PC-3 (cell line): ENCODE measurements around the gene TM9SF4. TPM values are rescaled to one million over a fixed set of nuclear protein-coding genes. Genes with fewer than 3 reads are reported as not detected.

Experiments
- ATAC-seq: fragments of 200-7000 bp; cut with Tn5 transposase; 2 replicates; pipeline ENCODE4 v1.9.1; 2020; ENCODE audit warnings: mild to moderate bottlenecking, moderate library complexity
- BruUV-seq: library from RNA; stranded (reverse); fragments of 400-500 nt; replicated peaks from 2 replicates; lab custom pipeline; 2021; lab: Mats Ljungman, UMichigan
- CTCF ChIA-PET: fragments of 300-600 bp; sonication (Branson Sonifier 250); formaldehyde crosslinking; loops from one replicate; lab custom pipeline; 2022; ENCODE audit warnings: antibody characterized with exemption; lab: Charles Lee
- POLR2A ChIA-PET: fragments of 300-600 bp; sonication (Branson Sonifier 250); formaldehyde crosslinking; loops from one replicate; lab custom pipeline; 2022; ENCODE audit warnings: antibody characterized with exemption; ENCODE audit not compliant: unreplicated experiment; lab: Charles Lee
- DNase-seq: peaks from one replicate; pipeline ENCODE4 v3.0.0-alpha.2; 2015
- H2AFZ ChIP-seq: fragments of 300-600 bp; sonication (generic); 2 replicates; pipeline ENCODE4 v1.6.0; 2016; ENCODE audit warnings: antibody characterized with exemption, low read length
- H3F3A ChIP-seq: fragments of 300-600 bp; sonication (generic); one replicate; pipeline ENCODE4 v1.6.0; 2017; ENCODE audit warnings: antibody characterized with exemption, low read length, control low read depth, mild to moderate bottlenecking; ENCODE audit not compliant: unreplicated experiment
- H3K27ac ChIP-seq: fragments of 300-600 bp; sonication (generic); 2 replicates; pipeline ENCODE4 v1.5.1; 2016; ENCODE audit warnings: mild to moderate bottlenecking, low read length
- H3K27me3 ChIP-seq: fragments of 300-600 bp; sonication (generic); 2 replicates; pipeline ENCODE4 v1.6.1; 2016; ENCODE audit warnings: low read length, mixed read lengths
- H3K36me3 ChIP-seq: fragments of 300-600 bp; sonication (generic); 2 replicates; pipeline ENCODE4 v1.6.1; 2016; ENCODE audit warnings: low read depth, mixed run types, low read length, mixed read lengths
- H3K4me1 ChIP-seq: fragments of 300-600 bp; sonication (generic); 2 replicates; pipeline ENCODE4 v1.5.1; 2016; ENCODE audit warnings: low read length; ENCODE audit not compliant: insufficient read depth
- H3K4me2 ChIP-seq: fragments of 300-600 bp; sonication (generic); 2 replicates; pipeline ENCODE4 v1.6.0; 2016; ENCODE audit warnings: low read length
- H3K4me3 ChIP-seq: fragments of 300-600 bp; sonication (generic); 2 replicates; pipeline ENCODE4 v1.5.1; 2016; ENCODE audit warnings: mild to moderate bottlenecking, low read length, mixed read lengths
- H3K79me2 ChIP-seq: fragments of 300-600 bp; sonication (generic); 2 replicates; pipeline ENCODE4 v1.6.1; 2017; ENCODE audit warnings: low read length, mixed read lengths
- H3K9ac ChIP-seq: fragments of 300-600 bp; sonication (generic); 2 replicates; pipeline ENCODE4 v1.6.0; 2016; ENCODE audit warnings: mild to moderate bottlenecking, low read length
- H3K9me2 ChIP-seq: fragments of 300-600 bp; sonication (generic); replicated peaks from 2 replicates; pipeline ENCODE4 v1.6.1; 2016; ENCODE audit warnings: mixed run types, low read length, mixed read lengths
- H3K9me3 ChIP-seq: fragments of 300-600 bp; sonication (generic); 2 replicates; pipeline ENCODE4 v1.6.1; 2016; ENCODE audit warnings: low read length, mixed read lengths
- H4K20me1 ChIP-seq: fragments of 300-600 bp; sonication (generic); 2 replicates; pipeline ENCODE4 v1.6.1; 2016; ENCODE audit warnings: low read length, mixed read lengths
- EZH2 ChIP-seq: fragments of 300-600 bp; sonication (generic); IDR thresholded peaks from one replicate; pipeline ENCODE4 v1.6.1; 2017; ENCODE audit warnings: antibody characterized with exemption, mild to moderate bottlenecking, low read length; ENCODE audit not compliant: unreplicated experiment
- EZH2phosphoT487 ChIP-seq: fragments of 300-600 bp; sonication (generic); IDR thresholded peaks from 2 replicates; pipeline ENCODE4 v1.6.1; 2018; ENCODE audit warnings: mild to moderate bottlenecking, antibody characterized with exemption, low read length, borderline replicate concordance
- intact Hi-C: fragments of 100-400 bp; cut with micrococcal nuclease; formaldehyde crosslinking; loops from 2 replicates; pipeline ENCODE4 v1.9.0; 2023
- total RNA-seq: library from RNA; depleted of rRNA; stranded (reverse); fragments of >200 nt; gene quantifications from 2 replicates; pipeline ENCODE4 v1.2.3, GENCODE V29; 2014
- TF ChIP-seq, protein P1 (sequence below): fragments of 300-600 bp; sonication (generic); conservative IDR thresholded peaks from 2 replicates; pipeline ENCODE4 v1.5.1; 2017; ENCODE audit warnings: antibody characterized with exemption, low read depth, mild to moderate bottlenecking, low read length

TM9SF4 gene
- total RNA-seq, 1 experiment from 2014 or later, result 32.6 TPM

DNA sequence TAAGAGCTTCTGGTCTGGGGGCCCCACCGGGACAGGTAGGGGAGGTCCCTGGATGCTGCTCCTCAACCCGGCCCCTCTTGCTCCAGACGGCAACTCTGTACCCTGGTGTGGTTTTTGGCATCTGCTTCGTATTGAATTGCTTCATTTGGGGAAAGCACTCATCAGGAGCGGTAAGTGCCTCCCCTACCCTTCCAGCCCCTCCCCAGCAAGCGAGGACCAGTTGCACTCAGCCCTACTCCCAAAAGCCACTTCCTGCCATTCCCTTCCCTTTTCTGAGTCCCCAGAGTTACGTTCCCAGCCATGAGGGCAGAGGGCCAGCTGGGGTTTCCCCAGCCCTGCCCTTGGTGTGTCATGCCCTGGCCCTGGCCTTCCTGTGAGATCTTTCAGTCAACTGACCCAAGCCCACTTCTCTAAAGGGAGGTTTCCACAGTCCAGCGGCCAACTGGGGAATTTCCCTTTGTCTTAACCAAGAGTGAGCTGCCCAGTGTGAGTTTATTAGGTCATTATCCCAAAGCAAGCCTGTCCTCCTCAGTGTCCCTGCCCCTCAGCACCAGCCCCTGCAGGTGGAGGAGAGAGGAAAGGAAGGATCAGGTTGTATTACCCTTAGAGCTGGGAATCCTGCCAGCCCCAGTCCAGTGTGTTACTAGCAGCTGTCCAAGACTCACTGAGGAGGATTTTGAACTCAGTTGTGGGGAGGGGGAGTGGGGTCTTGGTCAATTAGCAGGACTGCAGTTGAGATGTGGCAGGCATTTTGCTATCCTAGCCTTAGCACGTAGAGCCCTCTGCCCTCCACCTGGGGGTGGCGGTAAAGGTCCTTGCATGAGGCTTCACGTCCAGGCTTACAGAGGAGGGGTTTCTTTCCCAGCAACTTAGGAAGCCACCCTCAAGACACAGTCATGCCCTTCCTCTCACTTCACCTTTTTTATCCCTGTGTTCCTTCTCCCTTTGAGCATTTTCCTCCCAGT is 45.8 kb downstream of the TM9SF4 start:
- peak overlapping the region; percentile 34; the same call in 1 of the 2 replicates for H3K9ac ChIP-seq
- ChIA-PET POLR2A (no interaction called here), CTCF (no interaction called here)
- peak overlapping the region; percentile 75 for H3K27ac ChIP-seq
- H3K27me3 ChIP-seq, result no peaks in the 10 kb centered on the region
- H3K79me2 ChIP-seq, result no peaks in the 10 kb centered on the region
- no peaks in the 10 kb centered on the region for H3K9me3 ChIP-seq
- peak overlapping the region; percentile 38 for H3K4me2 ChIP-seq
- H4K20me1 ChIP-seq, result no peaks in the 10 kb centered on the region
- H3F3A ChIP-seq, result no peaks in the 10 kb centered on the region
- intact Hi-C loops, result no loop called here
- ATAC-seq, result peak; percentile 96
- peaks cover 39% of the 10 kb centered on the region for H3K36me3 ChIP-seq
- TF ChIP-seq, protein P1, sequence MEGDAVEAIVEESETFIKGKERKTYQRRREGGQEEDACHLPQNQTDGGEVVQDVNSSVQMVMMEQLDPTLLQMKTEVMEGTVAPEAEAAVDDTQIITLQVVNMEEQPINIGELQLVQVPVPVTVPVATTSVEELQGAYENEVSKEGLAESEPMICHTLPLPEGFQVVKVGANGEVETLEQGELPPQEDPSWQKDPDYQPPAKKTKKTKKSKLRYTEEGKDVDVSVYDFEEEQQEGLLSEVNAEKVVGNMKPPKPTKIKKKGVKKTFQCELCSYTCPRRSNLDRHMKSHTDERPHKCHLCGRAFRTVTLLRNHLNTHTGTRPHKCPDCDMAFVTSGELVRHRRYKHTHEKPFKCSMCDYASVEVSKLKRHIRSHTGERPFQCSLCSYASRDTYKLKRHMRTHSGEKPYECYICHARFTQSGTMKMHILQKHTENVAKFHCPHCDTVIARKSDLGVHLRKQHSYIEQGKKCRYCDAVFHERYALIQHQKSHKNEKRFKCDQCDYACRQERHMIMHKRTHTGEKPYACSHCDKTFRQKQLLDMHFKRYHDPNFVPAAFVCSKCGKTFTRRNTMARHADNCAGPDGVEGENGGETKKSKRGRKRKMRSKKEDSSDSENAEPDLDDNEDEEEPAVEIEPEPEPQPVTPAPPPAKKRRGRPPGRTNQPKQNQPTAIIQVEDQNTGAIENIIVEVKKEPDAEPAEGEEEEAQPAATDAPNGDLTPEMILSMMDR, result peak; percentile 55
- TF ChIP-seq EZH2phosphoT487 (no peak), EZH2 (no peak)
- no TSS peak for BruUV-seq
- peak; percentile 73 for DNase-seq
- H2AFZ ChIP-seq, result no peak overlapping the region
- no peaks in the 10 kb centered on the region for H3K9me2 ChIP-seq
- H3K4me3 ChIP-seq, result no peak overlapping the region
- H3K4me1 ChIP-seq, result peaks cover 13% of the 10 kb centered on the region

DNA sequence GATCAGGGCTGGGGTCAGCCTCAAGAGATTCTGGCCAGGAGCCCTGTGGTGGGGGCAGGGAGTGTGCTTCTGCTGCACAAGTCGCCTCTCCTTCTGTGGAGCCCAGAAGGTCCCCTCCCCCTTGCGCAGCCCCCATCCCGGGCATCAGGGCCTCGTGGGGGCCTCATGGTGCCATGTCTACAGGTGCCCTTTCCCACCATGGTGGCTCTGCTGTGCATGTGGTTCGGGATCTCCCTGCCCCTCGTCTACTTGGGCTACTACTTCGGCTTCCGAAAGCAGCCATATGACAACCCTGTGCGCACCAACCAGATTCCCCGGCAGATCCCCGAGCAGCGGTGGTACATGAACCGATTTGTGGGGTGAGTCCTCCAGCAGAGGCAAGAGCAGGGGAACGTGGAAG is 48.1 kb downstream of the TM9SF4 start:
- CTCF ChIA-PET, result no interaction called here
- Histone ChIP-seq H4K20me1 (no peaks in the 10 kb centered on the region), H3K9me3 (no peaks in the 10 kb centered on the region), H3F3A (no peaks in the 10 kb centered on the region), H3K4me3 (no peak overlapping the region), H3K79me2 (no peaks in the 10 kb centered on the region), H3K9ac (no peak overlapping the region), H3K9me2 (no peaks in the 10 kb centered on the region), H3K36me3 (peaks cover 48% of the 10 kb centered on the region), H3K27me3 (no peaks in the 10 kb centered on the region), H3K4me1 (peaks cover 13% of the 10 kb centered on the region), H3K27ac (no peak overlapping the region), H3K4me2 (no peak overlapping the region), H2AFZ (no peak overlapping the region)
- intact Hi-C loops, result no loop called here
- TF ChIP-seq EZH2phosphoT487, result no peak
- TF ChIP-seq EZH2, result no peak
- TF ChIP-seq, protein P1, result no peak
- POLR2A ChIA-PET, result no interaction called here
- ATAC-seq (no peak), DNase-seq (no peak)
- BruUV-seq, result no TSS peak

DNA sequence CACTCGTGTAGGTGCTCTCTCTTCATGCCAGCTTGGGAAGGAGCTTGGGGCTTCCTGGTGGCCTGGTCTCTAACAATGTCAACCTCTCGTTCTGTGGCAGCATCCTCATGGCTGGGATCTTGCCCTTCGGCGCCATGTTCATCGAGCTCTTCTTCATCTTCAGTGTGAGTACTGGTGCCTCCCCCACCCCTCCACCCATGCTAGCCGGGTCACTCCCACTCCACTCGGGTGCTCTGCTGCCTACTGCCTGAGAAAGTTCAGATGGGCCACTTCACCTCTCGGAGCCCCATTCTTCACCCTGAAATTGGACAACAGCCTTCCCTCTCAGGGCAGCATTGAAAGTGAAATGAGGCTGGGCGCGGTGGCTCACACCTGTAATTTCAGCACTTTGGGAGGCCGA is 48.8 kb downstream of the TM9SF4 start:
- Histone ChIP-seq H4K20me1 (no peaks in the 10 kb centered on the region), H3K4me3 (no peak overlapping the region), H3K9ac (no peak overlapping the region), H2AFZ (no peak overlapping the region), H3K4me1 (peaks cover 13% of the 10 kb centered on the region), H3K79me2 (no peaks in the 10 kb centered on the region), H3K36me3 (peaks cover 42% of the 10 kb centered on the region), H3K9me3 (no peaks in the 10 kb centered on the region), H3F3A (no peaks in the 10 kb centered on the region), H3K27ac (no peak overlapping the region), H3K4me2 (no peak overlapping the region), H3K9me2 (no peaks in the 10 kb centered on the region), H3K27me3 (no peaks in the 10 kb centered on the region)
- ChIA-PET POLR2A (no interaction called here), CTCF (no interaction called here)
- TF ChIP-seq EZH2 (no peak), EZH2phosphoT487 (no peak)
- TF ChIP-seq, protein P1, result no peak
- intact Hi-C loops, result no loop called here
- ATAC-seq (no peak), DNase-seq (no peak)
- no TSS peak for BruUV-seq
